Activated CD4-positive, alpha-beta T cell treated with anti-CD3 and anti-CD28 coated beads, Interleukin-2, amount 50 U/mL, for 1 hour (primary cell): Measurements from ENCODE around the gene TNNI2.
A peak's percentile ranks its signal among the peaks of the same experiment; 100 is the strongest.
"Not testable (repeated sequence)": the region's sequence is repeated elsewhere in the genome, so short reads cannot be mapped to it uniquely, and the experiment has no call there.

Experiments used
- DNase-seq: peaks from one replicate; pipeline ENCODE4 v3.0.0-alpha.2; 2020

The TNNI2 gene

DNA sequence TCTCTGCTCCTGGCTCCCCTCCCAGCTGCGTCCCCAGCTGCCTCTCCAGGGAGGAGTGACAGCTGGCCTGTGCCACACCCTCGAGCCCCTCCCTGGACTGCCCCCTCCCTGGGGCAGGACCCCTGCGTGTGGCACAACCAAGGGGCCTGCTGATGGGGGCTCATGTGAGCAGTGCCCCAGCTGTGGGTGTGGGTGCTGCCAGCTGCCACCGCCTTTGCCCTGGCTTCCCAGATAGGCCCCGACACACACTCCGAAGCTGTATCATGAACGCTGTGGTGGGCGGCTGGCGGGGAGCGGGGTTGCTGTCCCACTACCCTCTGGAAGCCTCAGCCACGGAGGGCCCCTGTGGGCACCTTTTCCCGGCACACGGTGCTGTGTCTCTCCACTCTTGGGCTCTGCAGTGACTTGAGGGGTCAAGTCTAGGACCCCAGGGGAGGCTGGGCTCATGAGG is 37.1 kb downstream of the TNNI2 start:
- not testable (repeated sequence) for DNase-seq

DNA sequence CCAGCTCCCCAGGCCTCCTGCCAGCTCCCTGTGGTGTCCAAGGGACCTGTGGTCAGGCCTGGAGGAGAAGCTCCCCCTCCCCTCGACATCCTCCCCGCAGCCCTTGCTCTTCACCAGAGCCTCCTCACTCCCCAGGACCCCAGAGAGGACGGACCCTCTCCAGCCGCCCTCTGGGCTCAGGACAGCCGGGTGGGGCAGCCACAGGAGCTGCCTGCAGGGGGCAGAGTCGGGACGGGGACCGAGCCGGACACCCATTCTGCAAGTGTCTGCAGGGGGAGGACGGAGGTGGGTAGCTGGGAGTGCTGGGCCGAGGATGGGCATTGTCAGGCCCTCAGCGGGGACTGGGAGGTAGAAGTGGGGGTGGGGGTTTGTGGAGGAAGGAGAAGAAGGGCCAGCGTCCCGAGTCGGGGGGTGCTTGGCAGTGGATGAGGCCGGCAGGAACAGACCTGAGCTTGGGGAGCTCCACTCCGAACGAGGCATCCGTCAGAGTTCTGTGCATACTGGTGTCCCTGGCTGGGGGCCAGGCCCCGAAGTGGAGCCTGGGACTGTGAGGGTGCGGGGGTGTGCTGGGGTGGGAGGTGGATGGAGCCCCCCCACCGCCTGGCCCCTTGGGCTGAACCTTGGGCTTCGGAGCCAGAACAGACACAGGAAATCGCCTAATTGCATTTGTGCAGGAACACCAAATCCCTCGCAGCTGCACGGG is 37.7 kb downstream of the TNNI2 start:
- DNase-seq, result no peak

DNA sequence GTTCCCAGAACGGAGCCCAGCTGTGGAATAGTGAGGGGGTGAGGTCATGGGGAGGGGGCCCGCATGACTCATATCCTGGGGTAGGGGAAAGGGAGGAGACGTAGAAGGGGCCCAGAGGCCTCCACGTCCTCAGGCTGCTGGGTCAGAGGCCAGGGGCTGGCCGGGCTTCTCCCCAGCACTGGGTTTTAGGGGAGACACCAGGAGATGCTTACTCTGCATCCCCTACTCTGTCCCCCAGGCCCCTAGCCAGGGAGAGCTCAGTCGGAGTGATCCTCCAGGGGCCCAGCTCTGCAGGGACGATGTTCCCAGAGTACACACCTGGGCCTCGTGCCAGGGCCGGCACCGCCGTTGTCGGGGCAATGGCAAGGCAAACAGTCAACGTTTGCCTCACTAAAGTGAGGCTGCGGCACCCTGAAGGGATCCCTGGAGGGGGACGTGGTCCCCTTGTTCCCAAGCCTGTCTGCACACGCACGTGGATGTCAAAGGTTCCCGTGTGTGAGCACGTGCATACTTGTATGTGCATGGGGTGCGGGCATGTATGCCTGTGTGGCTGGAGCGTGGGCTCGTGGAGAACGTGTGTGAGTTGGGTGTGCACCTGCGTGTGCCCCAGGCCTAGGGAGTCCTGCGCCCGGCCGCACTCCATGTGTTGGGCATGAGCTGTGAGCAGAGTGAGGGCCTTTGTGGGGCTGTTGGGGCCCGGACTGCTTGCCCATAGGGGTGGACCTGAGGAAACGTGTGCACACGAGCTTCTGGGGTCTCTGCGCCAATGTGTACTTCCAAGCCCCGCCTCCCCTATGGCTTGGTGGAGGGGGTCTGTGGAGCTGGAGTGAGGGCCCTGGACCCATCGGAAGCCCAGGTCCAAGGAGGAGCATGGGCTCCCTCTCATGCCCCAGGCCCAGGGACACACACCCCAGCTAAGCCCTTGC is 38.7 kb downstream of the TNNI2 start:
- DNase-seq, result no peak

DNA sequence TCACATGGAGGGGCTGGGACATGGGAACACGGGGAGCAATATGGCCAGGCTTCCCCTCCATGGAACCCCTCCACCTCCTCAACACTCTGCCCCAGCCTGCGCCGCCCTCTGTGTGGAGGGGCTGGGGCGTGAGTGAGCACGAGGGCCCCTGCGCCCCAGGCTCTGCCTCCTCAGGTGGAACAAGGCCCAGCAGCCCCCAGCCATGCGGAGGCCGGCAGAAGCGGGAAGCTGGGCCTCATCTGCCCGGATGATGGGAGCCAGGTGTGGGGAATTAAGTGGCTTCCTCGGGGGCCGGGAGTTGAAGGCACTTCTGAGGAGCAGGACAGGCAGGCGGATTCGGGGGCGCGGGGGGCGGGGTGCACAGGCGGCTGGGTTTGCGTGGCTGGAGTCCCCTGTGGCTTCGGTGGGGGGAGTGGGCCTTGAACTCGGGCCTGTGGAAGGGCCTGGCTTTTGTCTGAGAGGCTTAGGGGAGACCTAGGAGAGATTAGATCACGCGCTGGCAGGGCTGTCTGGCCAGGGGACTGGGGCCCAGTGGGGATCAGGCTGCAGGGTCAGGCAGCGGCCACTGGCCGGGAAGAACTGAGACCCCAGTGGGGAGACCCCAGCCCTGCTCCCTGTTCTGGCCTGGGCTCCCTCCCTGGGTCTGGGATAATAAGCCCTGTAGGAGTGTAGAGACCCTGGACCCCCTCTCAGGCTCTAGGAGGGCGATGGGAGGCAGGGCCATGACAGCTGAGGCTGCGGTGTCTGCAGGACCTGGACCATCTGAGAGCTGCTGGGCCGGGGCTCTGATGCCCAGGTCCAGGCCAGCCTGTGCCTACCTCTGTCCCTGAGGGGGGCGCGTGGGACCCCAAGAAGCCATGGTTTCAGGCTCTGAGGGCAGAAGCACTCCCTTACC is 39.6 kb downstream of the TNNI2 start:
- DNase-seq, result no peak

DNA sequence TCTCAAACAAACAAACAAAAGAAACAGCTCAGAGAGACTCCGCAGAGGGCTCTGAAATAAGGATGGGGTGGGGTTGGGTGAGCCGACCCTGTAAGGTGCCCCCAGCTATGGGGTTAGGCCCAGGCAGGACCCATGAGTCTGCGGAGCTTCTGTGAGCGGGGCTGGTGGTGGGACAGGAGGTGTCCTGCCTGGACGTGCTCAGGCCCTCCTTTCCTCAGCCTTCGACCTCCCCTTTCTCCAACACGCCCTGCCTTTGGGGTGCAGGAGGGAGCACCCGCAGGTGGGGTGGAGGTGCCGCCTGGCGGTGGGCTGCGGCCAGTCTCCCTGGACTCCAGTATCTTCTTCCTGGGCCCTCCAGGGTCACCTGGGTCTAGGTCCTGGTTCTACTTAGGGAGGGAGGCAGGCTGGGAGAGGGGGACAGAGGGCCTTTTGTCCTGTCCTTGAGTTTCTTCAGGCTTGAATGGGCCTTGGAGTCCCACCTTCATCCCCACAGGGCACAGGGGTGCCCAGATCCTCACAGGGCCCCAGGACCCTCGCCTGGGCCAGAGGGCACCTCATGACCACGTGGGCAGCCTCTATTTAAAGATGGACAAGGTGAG is 40.7 kb downstream of the TNNI2 start:
- DNase-seq, result no peak

DNA sequence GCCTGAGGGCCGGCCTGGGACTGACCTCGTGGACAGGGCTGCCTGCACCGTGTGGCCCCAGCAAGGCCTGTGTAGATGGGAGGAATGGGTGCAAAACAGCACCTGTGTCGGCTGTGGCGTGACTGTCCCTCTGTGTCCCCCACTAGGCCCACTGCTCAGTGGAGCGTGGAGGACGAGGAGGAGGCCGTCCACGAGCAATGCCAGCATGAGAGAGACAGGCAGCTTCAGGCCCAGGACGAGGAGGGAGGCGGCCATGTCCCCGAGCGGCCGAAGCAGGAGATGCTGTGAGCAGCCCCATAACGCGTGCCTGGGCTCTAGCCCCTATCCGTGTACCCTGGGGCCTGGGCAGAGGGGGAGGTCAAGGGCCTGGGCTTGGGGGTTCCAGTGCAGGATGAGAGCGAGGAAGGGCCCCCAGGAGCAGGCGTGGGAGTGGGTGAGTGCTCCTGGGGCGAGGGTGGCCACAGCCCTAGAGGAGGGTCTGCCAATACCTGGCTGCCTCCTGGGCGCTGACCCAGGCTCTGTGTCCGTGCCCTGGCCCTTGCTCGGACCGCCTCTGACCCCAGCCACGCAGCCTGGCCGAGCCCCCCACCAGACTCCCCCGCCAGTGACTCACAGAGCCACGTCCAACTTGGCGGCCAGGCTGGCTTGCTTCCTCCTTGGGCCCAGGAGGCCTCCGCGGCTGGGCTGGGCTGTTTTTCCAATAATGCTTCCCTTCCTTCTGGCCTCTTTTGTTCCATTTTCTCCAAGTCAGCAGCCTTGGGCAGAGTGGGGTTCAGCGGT is 41.4 kb downstream of the TNNI2 start:
- no peak for DNase-seq

DNA sequence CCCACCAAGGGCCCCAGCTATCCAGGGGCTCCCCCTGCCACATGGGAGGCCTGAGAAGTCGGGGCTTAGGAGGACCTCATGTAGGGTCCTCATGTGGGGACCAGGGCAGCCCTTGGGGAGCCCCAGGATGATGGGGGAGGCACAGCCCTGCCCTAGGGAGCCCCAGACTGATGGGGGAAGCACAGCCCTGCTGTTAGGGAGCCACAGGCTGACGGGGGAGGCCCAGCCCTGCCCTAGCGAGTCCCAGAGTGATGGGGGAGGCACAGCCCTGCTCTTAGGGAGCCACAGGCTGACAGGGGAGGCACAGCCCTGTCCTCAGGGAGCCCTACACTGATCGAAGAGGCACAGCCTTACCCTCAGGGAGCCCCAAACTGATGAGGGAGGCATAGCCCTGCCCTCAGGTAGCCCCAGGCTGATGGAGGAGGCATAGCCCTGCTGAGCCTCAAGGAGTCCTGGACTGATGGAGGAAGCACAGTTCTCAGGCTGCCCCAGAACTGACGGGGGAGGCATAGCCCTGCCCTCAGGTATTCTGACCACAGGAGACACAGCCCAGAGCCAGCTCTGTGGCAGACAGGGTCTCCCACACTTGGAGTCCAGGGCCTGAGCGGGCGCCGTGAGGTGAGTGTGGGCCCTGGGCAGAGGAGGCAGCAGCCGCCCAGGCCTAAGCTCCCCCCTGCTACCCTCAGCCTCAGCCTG is 42.1 kb downstream of the TNNI2 start:
- no peak for DNase-seq

DNA sequence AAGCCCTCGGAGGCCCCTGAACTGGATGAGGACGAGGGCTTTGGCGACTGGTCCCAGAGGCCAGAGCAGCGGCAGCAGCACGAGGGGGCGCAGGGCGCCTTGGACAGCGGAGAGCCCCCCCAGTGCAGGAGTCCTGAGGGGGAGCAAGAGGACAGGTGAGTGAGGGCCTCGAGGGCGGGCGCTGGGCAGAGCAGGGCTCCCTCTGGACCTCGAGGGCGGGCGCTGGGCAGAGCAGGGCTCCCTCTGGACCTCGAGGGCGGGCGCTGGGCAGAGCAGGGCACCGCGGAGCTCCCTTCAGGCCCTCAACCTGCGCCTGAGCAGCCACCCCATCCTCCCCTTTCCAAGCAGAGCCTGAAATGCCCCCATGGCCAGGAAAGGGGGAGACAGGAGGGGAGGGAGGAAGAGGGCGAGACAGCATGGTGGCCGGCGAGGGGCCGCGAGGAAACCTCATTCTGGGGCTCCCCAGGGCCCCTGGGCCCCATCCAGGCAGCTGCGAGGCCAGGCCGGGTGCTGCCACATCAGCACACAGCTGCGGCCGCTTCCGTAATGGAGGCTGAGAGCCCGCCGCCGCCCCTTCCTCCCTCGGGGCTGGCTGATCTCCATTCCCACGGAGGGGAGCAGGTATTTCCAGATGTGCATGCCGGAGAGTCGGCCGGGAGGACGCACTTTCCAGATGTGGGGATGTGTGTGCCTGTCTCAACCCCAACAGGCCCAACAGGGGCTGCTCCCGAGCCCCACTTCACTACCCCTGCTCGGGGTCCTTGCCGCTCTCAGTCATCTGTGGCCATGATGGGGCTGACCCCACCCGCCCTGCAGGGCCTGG is 42.9 kb downstream of the TNNI2 start:
- DNase-seq, result no peak

DNA sequence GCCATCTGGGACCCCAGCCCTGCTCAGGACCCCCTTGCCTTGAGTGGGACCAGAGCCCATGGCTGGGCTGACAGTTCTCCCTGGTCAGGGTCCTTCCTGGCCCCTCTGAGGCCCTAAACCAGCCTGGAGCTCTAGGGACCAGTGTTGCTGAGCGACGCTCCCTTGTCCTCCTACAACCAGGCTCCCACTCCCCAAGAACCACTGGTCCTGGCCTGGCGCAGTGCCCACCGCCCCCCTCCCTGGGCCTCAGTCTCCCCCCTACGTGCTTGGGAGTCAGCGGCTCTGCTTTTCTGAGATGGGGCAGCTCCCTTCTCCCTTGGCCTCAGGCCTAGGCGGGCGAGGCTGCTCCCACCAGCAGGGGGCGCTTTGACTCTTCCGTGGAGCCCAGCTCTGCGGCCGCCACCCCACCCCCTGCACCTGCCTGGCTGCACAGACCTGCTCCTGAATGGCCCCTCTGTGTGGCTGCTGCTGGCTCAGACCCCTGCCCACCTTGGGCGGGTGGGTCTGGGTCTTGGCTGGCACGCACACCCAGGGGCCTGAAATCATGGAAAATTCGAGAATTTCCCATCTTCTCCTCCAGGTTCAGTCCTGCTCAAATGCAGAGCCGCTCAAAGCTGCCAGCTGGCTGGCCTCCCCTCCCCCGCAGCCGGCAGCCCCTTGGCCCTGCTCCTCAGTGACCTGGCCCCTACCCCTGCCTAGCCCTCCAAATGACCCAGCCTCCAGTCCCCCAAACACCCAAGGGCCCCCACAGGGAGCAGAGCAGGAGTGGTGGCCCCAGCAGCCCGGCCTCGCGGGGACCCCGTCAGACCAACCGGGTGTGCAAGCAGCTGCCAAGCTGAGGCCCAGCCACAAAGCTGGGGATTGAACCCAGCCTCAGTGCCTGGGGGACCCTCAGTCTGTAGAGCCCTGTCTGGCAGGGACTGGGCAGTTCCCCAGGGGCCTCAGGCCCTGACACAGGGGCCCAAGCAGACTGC is 43.8 kb downstream of the TNNI2 start:
- DNase-seq, result peak; percentile 80

DNA sequence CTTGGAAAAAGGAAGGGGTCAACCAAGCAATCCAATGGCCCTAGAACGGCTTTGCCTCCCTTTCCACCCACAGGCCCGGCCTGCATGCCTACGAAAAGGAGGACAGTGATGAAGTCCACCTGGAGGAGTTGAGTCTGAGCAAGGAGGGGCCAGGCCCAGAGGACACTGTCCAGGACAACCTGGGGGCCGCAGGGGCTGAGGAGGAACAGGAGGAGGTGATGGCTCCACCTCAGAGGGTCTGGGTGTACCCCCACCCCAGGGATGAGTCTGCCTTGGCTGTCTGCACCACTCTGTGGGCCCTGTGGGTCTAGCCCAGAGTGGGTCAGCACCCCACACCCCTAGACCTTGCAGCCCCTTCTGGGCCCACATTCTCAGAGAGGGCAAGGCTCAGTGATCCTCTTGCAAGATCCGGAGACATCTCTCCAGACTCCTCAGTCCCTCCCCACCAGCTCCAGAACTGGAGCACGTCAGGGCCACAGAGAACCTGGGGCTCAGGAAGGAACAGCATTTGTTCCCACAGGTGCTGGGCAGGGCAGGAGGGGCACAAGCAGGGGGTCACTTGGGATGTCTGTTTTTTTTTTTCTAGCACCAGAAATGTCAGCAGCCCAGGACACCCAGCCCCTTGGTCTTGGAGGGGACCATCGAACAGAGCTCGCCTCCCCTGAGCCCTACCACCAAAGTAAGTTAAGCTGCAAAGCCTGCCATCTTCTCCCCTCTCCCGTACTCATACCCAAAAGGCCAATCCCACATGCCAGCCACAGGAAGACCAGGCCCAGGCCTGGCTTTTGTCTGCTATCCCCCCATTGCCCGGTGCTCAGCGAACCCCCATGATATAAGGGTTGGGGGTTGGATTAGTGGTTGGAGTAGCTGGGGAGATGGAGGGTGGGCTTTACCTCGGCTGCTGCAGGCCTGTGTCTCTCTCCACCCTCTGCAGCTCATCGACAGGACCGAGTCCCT is 44.8 kb downstream of the TNNI2 start:
- no peak for DNase-seq

DNA sequence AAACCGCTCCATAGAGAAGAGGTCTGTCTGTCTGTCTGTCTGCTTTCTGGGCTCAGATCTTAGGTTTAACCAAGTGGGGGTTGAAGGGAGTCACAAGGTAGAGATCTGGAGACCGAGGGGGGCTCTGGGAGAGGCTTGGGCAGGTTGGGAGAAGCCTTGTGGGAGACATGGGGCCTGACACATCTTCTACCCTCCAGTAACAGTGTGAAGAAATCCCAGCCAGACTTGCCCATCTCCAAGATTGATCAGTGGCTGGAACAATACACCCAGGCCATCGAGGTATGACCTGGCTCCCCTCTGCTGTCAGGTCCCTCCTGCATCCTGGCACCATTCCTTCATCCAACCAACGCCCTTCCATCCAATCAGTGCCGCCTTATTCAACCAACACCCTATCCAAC is 45.5 kb downstream of the TNNI2 start:
- no peak for DNase-seq

DNA sequence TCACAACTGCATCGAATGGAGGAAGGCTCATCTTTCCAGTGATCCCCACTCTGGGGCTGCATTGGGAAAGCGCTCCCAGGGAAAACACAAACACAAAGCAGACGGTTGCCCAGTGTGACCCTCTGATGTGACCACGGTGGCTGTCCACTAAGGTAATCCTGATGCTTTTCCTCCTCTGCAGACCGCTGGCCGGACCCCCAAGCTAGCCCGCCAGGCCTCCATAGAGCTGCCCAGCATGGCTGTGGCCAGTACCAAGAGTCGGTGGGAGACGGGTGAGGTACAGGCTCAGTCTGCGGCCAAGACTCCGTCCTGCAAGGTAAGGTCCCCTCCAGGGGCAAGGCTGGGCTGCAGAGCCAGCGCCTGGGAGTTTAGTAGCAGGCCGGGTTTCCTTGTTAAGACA is 47.8 kb downstream of the TNNI2 start:
- not testable (repeated sequence) for DNase-seq

DNA sequence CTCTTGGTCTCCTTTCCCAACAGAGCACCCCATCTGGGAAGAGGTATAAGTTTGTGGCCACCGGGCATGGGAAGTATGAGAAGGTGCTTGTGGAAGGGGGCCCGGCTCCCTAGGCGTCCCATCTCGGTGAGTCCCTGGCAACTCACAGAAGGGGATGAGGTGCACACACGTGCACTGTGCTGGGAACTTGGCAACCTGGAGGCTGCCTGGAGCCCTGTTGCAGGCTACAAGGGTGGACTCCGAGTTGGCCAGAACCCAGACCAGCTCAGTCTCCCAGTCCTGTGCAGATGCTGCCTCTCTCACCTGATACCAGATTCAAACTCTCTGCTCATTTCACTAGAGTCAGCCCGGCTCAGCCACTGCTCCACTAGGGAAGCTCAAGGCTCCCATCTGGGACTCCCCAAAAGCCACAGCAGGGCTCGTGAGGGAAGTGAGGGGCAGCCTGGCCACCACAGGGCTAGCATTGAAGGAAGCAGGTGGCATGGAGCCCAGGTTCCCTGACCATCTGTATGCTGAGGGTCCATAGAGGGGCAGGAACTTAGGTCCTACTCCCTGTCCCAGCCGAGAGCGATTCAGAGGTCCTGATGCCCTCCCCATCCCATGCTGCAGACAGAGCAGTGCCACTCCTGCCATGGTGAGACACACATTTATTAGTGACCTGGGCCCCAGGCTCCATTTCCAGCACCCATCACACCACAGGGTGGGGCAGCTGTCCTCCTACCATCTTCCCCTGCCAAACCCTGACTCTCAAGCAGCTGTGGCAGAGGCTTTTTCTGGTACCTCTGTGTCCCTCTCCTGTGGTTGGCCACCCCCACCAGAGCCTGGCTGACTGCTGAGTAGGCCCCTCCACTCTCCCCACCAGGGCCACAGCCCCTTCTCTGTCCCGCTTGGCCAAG is 48.9 kb downstream of the TNNI2 start:
- no peak for DNase-seq

DNA sequence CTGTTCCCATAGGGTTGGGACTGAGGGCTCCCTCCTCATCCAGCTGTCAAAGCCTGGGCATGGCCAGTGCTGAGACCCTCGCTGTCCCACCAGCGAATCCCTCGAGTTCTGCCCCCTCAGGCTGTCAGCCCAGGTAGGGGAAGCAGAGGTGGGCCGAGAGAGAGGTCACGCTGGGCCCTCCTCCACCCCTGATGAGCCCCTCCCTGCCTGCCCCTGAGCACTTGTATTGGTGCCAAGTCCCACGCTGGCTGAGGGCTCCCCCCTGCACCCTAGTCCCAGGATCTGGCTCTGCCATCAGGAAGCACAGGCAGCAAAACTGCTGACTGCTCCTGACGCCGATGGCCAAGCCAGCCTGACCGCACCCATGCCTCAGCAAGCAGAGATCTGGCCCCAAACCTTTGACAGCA is 49.6 kb downstream of the TNNI2 start:
- DNase-seq, result no peak

DNA sequence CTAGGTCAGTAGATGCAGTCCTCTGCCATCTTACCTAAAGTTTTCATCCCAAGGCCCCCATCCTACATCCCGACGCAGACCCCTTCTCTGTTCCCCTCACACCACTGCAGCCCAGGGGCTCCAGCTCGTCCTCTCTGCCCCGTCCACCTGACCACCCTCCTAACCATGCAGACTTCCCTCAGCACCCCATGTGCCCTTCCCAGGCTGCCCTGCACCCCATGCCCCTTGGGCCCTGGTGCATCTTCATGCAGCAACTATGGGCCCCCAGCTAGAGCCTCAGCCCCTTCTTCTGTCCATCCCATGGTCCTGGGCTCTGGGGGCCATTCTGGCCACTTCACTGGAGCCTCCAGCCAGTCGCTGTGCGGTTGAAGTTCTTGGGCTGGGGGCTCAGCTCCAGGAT is 50.0 kb downstream of the TNNI2 start:
- no peak for DNase-seq

DNA sequence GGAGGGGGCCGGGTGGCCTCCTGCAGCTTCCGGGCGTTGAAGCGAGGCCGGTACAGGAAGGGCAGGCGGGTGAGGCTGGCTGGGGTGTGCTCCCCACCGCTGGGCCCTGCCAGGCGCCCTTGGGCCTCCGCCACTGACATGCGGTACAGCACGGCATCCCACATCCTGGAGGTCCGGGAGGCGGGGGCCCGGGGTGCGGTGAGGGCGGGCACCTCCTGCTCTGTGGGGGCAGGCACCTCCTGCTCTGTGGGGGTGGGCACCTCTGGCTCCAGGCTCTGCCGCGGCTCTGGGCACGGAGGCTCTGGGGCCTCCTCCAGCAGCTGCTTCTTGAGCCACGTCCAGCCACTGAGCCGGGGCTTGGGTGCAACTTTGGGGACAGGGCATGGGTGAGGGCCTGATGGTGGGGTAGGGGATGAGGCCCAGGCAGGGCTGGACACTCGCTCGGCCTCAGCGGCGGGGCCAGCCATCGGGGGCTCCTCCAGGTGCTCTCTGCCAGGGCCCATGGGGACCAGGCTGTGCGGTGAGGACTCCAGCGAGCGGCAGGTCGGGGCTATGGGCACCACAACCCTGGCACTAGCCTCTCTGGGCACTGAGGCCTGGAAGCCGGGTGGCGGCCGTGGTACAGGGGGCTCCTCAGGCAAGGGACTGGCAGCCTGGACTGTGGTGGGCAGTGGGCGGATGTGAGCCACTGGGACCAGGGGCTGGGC is 50.6 kb downstream of the TNNI2 start:
- peak; percentile 67 for DNase-seq
